GM12892 (cell line): ENCODE data around the gene GMCL2.

Experiments
- POLR2A ChIP-seq: IDR thresholded peaks from 2 replicates; pipeline ENCODE4 v1.6.1; 2011; ENCODE audit warnings: low read depth, low read length, control low read depth
- POLR2AphosphoS5 ChIP-seq: IDR thresholded peaks from 2 replicates; pipeline ENCODE4 v1.6.1; 2011; ENCODE audit warnings: low read depth, low read length, control low read depth

GRCh38 chr5:178152491-178153444 is 34.4 kb downstream of the GMCL2 start:
- TF ChIP-seq POLR2A, result no peak; the same call in 1 of the 2 replicates
- 0 out of 2 replicates have a peak, but pooled peaks have one; percentile 6 for TF ChIP-seq POLR2AphosphoS5
